Caco-2 (cell line): ENCODE data around the gene HEPN1. TPM values are rescaled to one million over a fixed set of nuclear protein-coding genes. Genes with fewer than 3 reads are reported as not detected.

ENCODE experiments used
- BruUV-seq: library from RNA; stranded (reverse); fragments of 400-500 nt; replicated peaks from 2 replicates; lab custom pipeline; 2021; lab: Mats Ljungman, UMichigan
- CTCF ChIA-PET: fragments of 300-600 bp; sonication (Branson Sonifier 250); formaldehyde crosslinking; loops from one replicate; lab custom pipeline; 2022; ENCODE audit warnings: antibody characterized with exemption; lab: Charles Lee
- POLR2A ChIA-PET: fragments of 300-600 bp; sonication (Branson Sonifier 250); formaldehyde crosslinking; loops from one replicate; lab custom pipeline; 2022; ENCODE audit warnings: antibody characterized with exemption; lab: Charles Lee
- DNase-seq, 2 experiments: peaks; one replicate each; pipeline versions ENCODE4 v3.0.0 to v3.0.0-alpha.2; 2020 to 2022
- H3K27me3 ChIP-seq: replicated peaks from 2 replicates; pipeline ENCODE4 v1.6.0; 2011; ENCODE audit warnings: low read length; ENCODE audit not compliant: control insufficient read depth, insufficient read depth
- H3K36me3 ChIP-seq: 2 replicates; pipeline ENCODE4 v1.5.1; 2011; ENCODE audit warnings: low read length; ENCODE audit not compliant: control insufficient read depth, insufficient read depth
- H3K4me1 ChIP-seq: fragments of 250-450 bp; sonication (Bioruptor Pico); 2 replicates; pipeline ENCODE4 v1.5.1; 2020; ENCODE audit warnings: mild to moderate bottlenecking
- H3K4me3 ChIP-seq: 2 replicates; pipeline ENCODE4 v1.5.1; 2011; ENCODE audit warnings: low read depth, mild to moderate bottlenecking, control low read depth, low read length
- H3K9me3 ChIP-seq: fragments of 250-450 bp; sonication (Bioruptor Pico); 2 replicates; pipeline ENCODE4 v1.5.1; 2020; ENCODE audit warnings: mild to moderate bottlenecking, moderate library complexity
- H3K27ac Mint-ChIP-seq: one replicate; pipeline ENCODE4 v1.8.0; 2022; ENCODE audit warnings: mixed read lengths; ENCODE audit not compliant: unreplicated experiment
- H3K27me3 Mint-ChIP-seq: one replicate; pipeline ENCODE4 v1.8.0; 2022; ENCODE audit warnings: mixed read lengths; ENCODE audit not compliant: insufficient read depth, unreplicated experiment
- H3K36me3 Mint-ChIP-seq: one replicate; pipeline ENCODE4 v1.8.0; 2022; ENCODE audit warnings: mild to moderate bottlenecking, mixed read lengths; ENCODE audit not compliant: insufficient read depth, unreplicated experiment
- H3K4me1 Mint-ChIP-seq: one replicate; pipeline ENCODE4 v1.8.0; 2022; ENCODE audit warnings: low read depth, mixed read lengths; ENCODE audit not compliant: unreplicated experiment
- H3K4me3 Mint-ChIP-seq: one replicate; pipeline ENCODE4 v1.8.0; 2022; ENCODE audit warnings: mild to moderate bottlenecking, moderate library complexity, mixed read lengths; ENCODE audit not compliant: unreplicated experiment
- H3K9me3 Mint-ChIP-seq: one replicate; pipeline ENCODE4 v1.8.0; 2022; ENCODE audit warnings: mixed read lengths; ENCODE audit not compliant: unreplicated experiment
- CTCF ChIP-seq, 2 experiments: fragments of 200-600 bp in 1 of 2; IDR thresholded peaks; 1 replicate in 1 of 2; 2 replicates in 1 of 2; pipeline versions ENCODE4 v1.5.1 to v1.8.0; 2011 to 2022; ENCODE audit warnings: antibody characterized with exemption in 1 of 2, control low read depth in 1 of 2, inconsistent platforms in 1 of 2, low read depth in 1 of 2, low read length in 1 of 2, mild to moderate bottlenecking in 1 of 2, moderate library complexity in 1 of 2; ENCODE audit not compliant: insufficient read depth in 1 of 2, severe bottlenecking in 1 of 2, unreplicated experiment in 1 of 2
- intact Hi-C: fragments of 100-400 bp; cut with micrococcal nuclease; formaldehyde crosslinking; loops from one replicate; pipeline ENCODE4 v1.10.0; 2022; ENCODE audit not compliant: unreplicated experiment
- total RNA-seq: library from RNA; stranded (reverse); gene quantifications from 2 replicates; pipeline ENCODE4 v1.2.3, GENCODE V29; 2022

The HEPN1 gene
- total RNA-seq, 1 experiment from 2014 or later, result not detected

GRCh38 chr11:124889191-124890091 is 29.6 kb upstream of the HEPN1 start:
- Histone ChIP-seq H3K4me3 (no peak overlapping the region), H3K4me1 (no peaks in the 10 kb centered on the region), H3K9me3 (no peaks in the 10 kb centered on the region), H3K36me3 (no peaks in the 10 kb centered on the region), H3K27me3 (peaks cover 5% of the 10 kb centered on the region)
- TF ChIP-seq CTCF (IDR thresholded peaks at IDR 0.05; ENCODE audit: insufficient read depth in 1 of 2, low read depth in 1 of 2, low read length in 1 of 2, severe bottlenecking in 1 of 2, unreplicated experiment in 1 of 2), result no peak
- no peak for DNase-seq
- H3K36me3 Mint-ChIP-seq, result no peaks in the 10 kb centered on the region
- intact Hi-C loops, result no loop called here
- no peak overlapping the region for H3K4me3 Mint-ChIP-seq
- H3K27me3 Mint-ChIP-seq, result peaks cover 23% of the 10 kb centered on the region
- ChIA-PET CTCF (interaction anchor here (0.5 to 1.7 kb wide), 2 partner anchors 13 to 46 kb away, joined by 3 to 10 read pairs; no protein-coding TSS in a partner anchor), POLR2A (interaction anchor here (1.0 kb wide), 1 partner anchor 64 kb away, joined by 3 read pairs; no protein-coding TSS in a partner anchor)
- H3K4me1 Mint-ChIP-seq, result no peaks in the 10 kb centered on the region
- no peak overlapping the region for H3K27ac Mint-ChIP-seq
- no TSS peak for BruUV-seq
- no peaks in the 10 kb centered on the region for H3K9me3 Mint-ChIP-seq

- Histone ChIP-seq H3K9me3 (no peaks in the 10 kb centered on the region), H3K4me3 (no peak overlapping the region), H3K36me3 (no peaks in the 10 kb centered on the region), H3K27me3 (peaks cover 5% of the 10 kb centered on the region), H3K4me1 (no peaks in the 10 kb centered on the region)
- no peaks in the 10 kb centered on the region for H3K9me3 Mint-ChIP-seq
- H3K4me1 Mint-ChIP-seq, result no peaks in the 10 kb centered on the region
- no peak for TF ChIP-seq CTCF (IDR thresholded peaks at IDR 0.05; ENCODE audit: insufficient read depth in 1 of 2, low read depth in 1 of 2, low read length in 1 of 2, severe bottlenecking in 1 of 2, unreplicated experiment in 1 of 2)
- H3K4me3 Mint-ChIP-seq, result no peak overlapping the region
- DNase-seq, result no peak
- BruUV-seq, result no TSS peak
- no peak overlapping the region for H3K27ac Mint-ChIP-seq
- intact Hi-C loops, result no loop called here
- no peaks in the 10 kb centered on the region for H3K36me3 Mint-ChIP-seq
- POLR2A ChIA-PET, result no interaction called here
- peaks cover 23% of the 10 kb centered on the region for H3K27me3 Mint-ChIP-seq
- CTCF ChIA-PET, result interaction anchor here (0.5 to 1.7 kb wide), 2 partner anchors 14 to 45 kb away, joined by 3 to 10 read pairs; no protein-coding TSS in a partner anchor
Observed at GRCh38 chr11:124890151-124890550, 28.9 kb upstream of the HEPN1 start.

GRCh38 chr11:124890683-124891372 is 28.2 kb upstream of the HEPN1 start:
- DNase-seq, result no peak
- no peaks in the 10 kb centered on the region for H3K9me3 Mint-ChIP-seq
- POLR2A ChIA-PET, result no interaction called here
- Histone ChIP-seq H3K4me3 (no peak overlapping the region), H3K9me3 (no peaks in the 10 kb centered on the region), H3K4me1 (no peaks in the 10 kb centered on the region), H3K36me3 (no peaks in the 10 kb centered on the region), H3K27me3 (peaks cover 5% of the 10 kb centered on the region)
- CTCF ChIA-PET, result interaction anchor here (0.5 to 1.7 kb wide), 2 partner anchors 15 to 217 kb away, joined by 3 to 10 read pairs; partner anchors contain the start of gene SPA17
- H3K4me3 Mint-ChIP-seq, result no peak overlapping the region
- no peaks in the 10 kb centered on the region for H3K36me3 Mint-ChIP-seq
- intact Hi-C loops, result no loop called here
- no peak for TF ChIP-seq CTCF (IDR thresholded peaks at IDR 0.05; ENCODE audit: insufficient read depth in 1 of 2, low read depth in 1 of 2, low read length in 1 of 2, severe bottlenecking in 1 of 2, unreplicated experiment in 1 of 2)
- BruUV-seq, result no TSS peak
- peaks cover 23% of the 10 kb centered on the region for H3K27me3 Mint-ChIP-seq
- no peak overlapping the region for H3K27ac Mint-ChIP-seq
- H3K4me1 Mint-ChIP-seq, result no peaks in the 10 kb centered on the region
